PC-3 (cell line): Measurements from ENCODE around the gene MARK2.

Source experiments
- EZH2 ChIP-seq: fragments of 300-600 bp; sonication (generic); IDR thresholded peaks from one replicate; pipeline ENCODE4 v1.6.1; 2017; ENCODE audit warnings: antibody characterized with exemption, mild to moderate bottlenecking, low read length; ENCODE audit not compliant: unreplicated experiment
- EZH2phosphoT487 ChIP-seq: fragments of 300-600 bp; sonication (generic); IDR thresholded peaks from 2 replicates; pipeline ENCODE4 v1.6.1; 2018; ENCODE audit warnings: mild to moderate bottlenecking, antibody characterized with exemption, low read length, borderline replicate concordance
- TF ChIP-seq, protein P1 (sequence below): fragments of 300-600 bp; sonication (generic); conservative IDR thresholded peaks from 2 replicates; pipeline ENCODE4 v1.5.1; 2017; ENCODE audit warnings: antibody characterized with exemption, low read depth, mild to moderate bottlenecking, low read length

DNA sequence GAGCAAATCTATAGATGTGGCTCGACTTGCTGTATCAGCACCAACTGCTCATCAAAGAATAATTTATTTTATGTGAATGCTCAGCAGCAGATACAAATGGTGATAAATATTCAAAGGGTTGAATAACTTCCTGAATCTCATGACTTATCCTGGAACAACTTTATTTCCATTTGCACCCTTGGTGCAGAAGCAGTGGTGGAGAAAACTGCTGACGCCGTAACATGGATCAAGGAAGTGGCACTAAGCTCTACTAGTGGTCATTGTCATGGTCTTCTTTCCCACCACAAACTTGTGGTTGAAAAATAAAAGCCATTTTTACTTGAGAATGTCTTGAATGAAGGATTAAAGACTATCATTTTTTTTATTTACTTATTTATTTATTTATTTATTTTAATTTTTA is 14.6 kb downstream of the MARK2 start:
- TF ChIP-seq, protein P1, sequence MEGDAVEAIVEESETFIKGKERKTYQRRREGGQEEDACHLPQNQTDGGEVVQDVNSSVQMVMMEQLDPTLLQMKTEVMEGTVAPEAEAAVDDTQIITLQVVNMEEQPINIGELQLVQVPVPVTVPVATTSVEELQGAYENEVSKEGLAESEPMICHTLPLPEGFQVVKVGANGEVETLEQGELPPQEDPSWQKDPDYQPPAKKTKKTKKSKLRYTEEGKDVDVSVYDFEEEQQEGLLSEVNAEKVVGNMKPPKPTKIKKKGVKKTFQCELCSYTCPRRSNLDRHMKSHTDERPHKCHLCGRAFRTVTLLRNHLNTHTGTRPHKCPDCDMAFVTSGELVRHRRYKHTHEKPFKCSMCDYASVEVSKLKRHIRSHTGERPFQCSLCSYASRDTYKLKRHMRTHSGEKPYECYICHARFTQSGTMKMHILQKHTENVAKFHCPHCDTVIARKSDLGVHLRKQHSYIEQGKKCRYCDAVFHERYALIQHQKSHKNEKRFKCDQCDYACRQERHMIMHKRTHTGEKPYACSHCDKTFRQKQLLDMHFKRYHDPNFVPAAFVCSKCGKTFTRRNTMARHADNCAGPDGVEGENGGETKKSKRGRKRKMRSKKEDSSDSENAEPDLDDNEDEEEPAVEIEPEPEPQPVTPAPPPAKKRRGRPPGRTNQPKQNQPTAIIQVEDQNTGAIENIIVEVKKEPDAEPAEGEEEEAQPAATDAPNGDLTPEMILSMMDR: no peak
- no peak for TF ChIP-seq EZH2
- no peak for TF ChIP-seq EZH2phosphoT487
